Stimulated activated CD4-positive, alpha-beta T cell treated with anti-CD3 and anti-CD28 coated beads, Interleukin-15, amount 100 ng/mL, for 1 hour (primary cell): ENCODE results near the gene DPH7.
"Not testable (repeated sequence)": the region's sequence is repeated elsewhere in the genome, so short reads cannot be mapped to it uniquely, and the experiment has no call there.

Source experiments
- DNase-seq, 2 donors: peaks; one replicate each; pipeline ENCODE4 v3.0.0-alpha.2; 2020; ENCODE audit warnings: low read depth in 1 of 2, low spot score in 1 of 2

DPH7 gene

GRCh38 chr9:137581361-137582285, 2.9 kb upstream of the DPH7 start:
- no peak for DNase-seq

GRCh38 chr9:137580954-137581322, 2.2 kb upstream of the DPH7 start:
- no peak for DNase-seq

GRCh38 chr9:137580209-137580953, 1.7 kb upstream of the DPH7 start:
- no peak for DNase-seq

GRCh38 chr9:137579259-137579604, 507 bp upstream of the DPH7 start:
- no peak for DNase-seq

GRCh38 chr9:137575716-137576411, 2.9 kb downstream of the DPH7 start:
- no peak for DNase-seq

GRCh38 chr9:137575364-137575715, 3.4 kb downstream of the DPH7 start:
- DNase-seq: no peak

GRCh38 chr9:137574192-137574591, 4.5 kb downstream of the DPH7 start:
- DNase-seq: no peak

- DNase-seq: no peak
Measured at GRCh38 chr9:137570566-137570965, 8.2 kb downstream of the DPH7 start.

GRCh38 chr9:137569609-137570203, 9.0 kb downstream of the DPH7 start:
- no peak for DNase-seq

GRCh38 chr9:137568445-137568844, 10.3 kb downstream of the DPH7 start:
- DNase-seq: not testable (repeated sequence)

- DNase-seq: no peak
Measured at GRCh38 chr9:137564817-137565411, 13.8 kb downstream of the DPH7 start.

- no peak for DNase-seq
Measured at GRCh38 chr9:137564134-137564533, 14.6 kb downstream of the DPH7 start.

- no peak for DNase-seq
Measured at GRCh38 chr9:137558127-137558526, 20.6 kb downstream of the DPH7 start.

- no peak for DNase-seq
Measured at GRCh38 chr9:137556069-137556838, 22.5 kb downstream of the DPH7 start.

- no peak for DNase-seq
Measured at GRCh38 chr9:137555179-137555578, 23.5 kb downstream of the DPH7 start.

GRCh38 chr9:137554349-137554748, 24.4 kb downstream of the DPH7 start:
- no peak for DNase-seq

GRCh38 chr9:137553654-137554053, 25.1 kb downstream of the DPH7 start:
- DNase-seq: not testable (repeated sequence)

GRCh38 chr9:137552022-137552768, 26.5 kb downstream of the DPH7 start:
- peak in 1 of 2 donors; percentile 9 for DNase-seq

- peak; percentile 82 to 87 for DNase-seq
Measured at GRCh38 chr9:137551264-137552021, 27.3 kb downstream of the DPH7 start, which contains the start of gene MRPL41. Gene MRPL41 (plus strand): TSS chr9:137551879. CDS start chr9:137552082, 203 bp downstream.
